SU-DHL-6 (cell line): ENCODE data around the gene MYT1.

Experiments used
- EZH2phosphoT487 ChIP-seq: fragments of 200-600 bp; sonication (generic), shearing (Covaris generic); conservative IDR thresholded peaks from 2 replicates; pipeline ENCODE4 v1.6.1; 2018; ENCODE audit warnings: mild to moderate bottlenecking, antibody characterized with exemption, low read length, moderate library complexity, mixed read lengths
- TF ChIP-seq, protein P1 (sequence below): fragments of 200-600 bp; sonication (generic); IDR thresholded peaks from one replicate; pipeline ENCODE4 v1.5.1; 2017; ENCODE audit warnings: antibody characterized with exemption, mild to moderate bottlenecking, low read length, moderate library complexity; ENCODE audit not compliant: insufficient read depth, poor library complexity, severe bottlenecking

DNA sequence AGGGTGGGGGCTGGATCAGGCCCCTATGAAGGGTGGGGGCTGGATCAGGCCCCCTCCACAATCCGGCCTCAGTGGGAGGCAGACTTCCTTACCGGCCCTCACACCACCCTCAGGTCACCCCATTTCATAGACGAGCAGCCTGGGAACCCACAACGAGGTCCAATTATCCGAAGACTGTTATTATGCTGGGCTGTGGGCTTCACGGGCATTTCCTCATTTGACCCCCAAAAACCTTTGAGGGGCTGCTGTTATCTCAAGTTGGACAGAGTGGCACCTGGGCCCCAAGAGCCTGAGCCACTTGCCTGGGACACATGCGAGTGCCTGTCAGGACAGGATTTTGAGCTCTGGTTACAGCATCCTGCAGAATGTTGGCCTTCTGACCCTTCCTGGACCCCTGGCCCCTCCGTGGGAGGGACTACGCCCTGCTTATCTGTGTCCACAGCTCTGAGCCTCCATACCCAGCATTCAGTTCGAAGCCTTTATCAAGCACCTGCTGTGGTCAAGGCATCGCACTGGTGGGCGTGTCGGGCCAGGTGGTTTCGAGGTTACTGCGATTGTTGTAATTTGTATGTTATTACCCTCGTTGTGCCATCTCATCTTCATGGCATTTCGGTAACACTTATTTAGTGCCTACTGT, 56.8 kb downstream of the MYT1 start:
- TF ChIP-seq, protein P1, sequence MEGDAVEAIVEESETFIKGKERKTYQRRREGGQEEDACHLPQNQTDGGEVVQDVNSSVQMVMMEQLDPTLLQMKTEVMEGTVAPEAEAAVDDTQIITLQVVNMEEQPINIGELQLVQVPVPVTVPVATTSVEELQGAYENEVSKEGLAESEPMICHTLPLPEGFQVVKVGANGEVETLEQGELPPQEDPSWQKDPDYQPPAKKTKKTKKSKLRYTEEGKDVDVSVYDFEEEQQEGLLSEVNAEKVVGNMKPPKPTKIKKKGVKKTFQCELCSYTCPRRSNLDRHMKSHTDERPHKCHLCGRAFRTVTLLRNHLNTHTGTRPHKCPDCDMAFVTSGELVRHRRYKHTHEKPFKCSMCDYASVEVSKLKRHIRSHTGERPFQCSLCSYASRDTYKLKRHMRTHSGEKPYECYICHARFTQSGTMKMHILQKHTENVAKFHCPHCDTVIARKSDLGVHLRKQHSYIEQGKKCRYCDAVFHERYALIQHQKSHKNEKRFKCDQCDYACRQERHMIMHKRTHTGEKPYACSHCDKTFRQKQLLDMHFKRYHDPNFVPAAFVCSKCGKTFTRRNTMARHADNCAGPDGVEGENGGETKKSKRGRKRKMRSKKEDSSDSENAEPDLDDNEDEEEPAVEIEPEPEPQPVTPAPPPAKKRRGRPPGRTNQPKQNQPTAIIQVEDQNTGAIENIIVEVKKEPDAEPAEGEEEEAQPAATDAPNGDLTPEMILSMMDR = no peak
- no peak for TF ChIP-seq EZH2phosphoT487
